NCI-H1105 treated with DMSO at 0.1 percent for 48 hours (cell line): ENCODE data around the gene MAN1C1.

Source experiments
- DNase-seq: peaks from one replicate; lab custom pipeline; 2025; lab: John Stamatoyannopoulos, UW

Gene MAN1C1

DNA sequence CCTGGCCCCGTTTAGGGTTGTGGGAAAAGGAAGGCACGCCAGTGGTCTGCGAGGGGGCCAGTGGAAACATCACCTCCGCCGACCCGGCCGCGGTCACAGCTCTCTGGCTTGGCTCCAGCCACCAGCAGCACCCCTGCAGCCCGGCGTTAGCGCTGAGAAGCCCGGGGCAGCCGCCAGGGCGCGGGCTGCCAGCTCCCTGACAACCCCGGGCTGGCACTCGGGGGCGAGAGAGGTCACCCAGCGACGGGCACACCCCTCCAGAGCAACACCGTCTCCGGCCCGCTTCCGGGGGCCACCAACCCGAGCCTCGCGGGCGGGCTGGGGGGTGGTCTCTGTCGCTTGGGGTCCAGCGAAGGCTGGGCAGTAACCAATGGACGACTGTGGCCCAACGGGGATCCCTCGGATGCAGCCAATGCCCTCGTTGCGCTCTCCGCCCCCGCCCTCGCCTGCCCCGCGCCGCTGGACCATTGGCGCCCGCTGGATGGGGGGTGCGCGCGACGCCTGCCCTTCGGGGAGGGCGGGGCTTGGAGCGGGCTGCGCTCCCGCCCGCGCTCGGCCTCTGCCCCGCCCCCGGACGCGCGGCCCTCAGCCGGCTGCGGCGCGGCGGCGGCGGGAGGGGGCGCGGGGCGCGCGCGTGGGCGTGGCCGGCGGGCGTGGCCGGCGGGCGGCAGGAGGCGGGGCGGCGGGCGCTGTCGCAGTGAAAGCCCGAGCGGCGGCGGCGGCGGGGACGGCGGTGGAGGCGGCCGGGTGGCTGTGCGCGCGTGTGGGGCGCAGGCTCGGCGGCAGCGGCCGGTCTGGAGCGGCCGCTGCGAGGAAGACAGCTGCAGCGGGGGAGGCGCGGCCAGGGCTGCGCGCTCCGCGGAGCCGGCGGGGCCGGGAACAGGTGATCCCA, at the start of gene MAN1C1:
MAN1C1 (plus strand) TSS at position 697 of the 892 bp plus-strand sequence. CDS start 1,007 bp downstream, outside the sequence.
- DNase-seq = peak; percentile 91

GRCh38 chr1:25567710-25568089, 48.9 kb upstream of the MAN1C1 start:
- DNase-seq = no peak

DNA sequence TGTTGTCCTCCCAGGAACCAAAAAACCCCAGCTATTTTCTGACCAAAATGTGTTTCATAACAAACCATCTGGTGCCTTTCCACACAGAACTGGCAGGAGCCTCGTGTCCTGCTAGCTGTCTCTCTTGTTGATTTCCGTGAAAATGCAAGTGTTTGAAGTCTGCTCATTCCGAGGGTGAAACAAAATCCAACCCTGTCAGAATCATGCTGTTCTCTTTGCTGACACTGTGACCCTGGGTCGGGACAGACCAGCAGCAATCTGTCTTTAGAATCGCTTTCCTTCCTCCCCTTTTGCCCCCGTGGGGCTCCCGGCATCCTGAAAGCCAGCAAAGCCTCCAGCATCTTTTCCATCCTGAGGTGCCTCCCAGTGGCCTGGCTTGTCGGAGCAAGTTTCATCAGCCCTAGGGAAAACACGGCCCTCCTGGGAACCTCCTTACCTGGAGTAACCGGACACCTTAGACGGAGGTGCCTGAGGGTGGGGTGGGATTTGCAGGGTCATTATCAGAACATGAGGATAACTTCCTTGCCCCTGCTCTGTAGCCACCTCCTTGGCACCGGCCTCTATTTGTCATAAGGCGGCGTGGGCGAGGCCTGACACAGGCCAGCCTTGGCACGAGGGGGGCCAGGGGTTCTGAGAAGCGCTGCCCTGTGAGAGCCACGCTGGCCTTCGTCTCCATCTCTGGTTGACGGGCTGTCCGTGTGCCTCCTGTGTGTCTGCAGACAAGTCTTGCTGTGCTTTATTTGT, 48.3 kb upstream of the MAN1C1 start:
- no peak for DNase-seq

GRCh38 chr1:25568834-25569596, 47.6 kb upstream of the MAN1C1 start:
- no peak for DNase-seq

- no peak for DNase-seq
Measured at GRCh38 chr1:25569597-25570396, 46.8 kb upstream of the MAN1C1 start.

- DNase-seq = no peak
Measured at GRCh38 chr1:25570798-25571521, 45.6 kb upstream of the MAN1C1 start.

DNA sequence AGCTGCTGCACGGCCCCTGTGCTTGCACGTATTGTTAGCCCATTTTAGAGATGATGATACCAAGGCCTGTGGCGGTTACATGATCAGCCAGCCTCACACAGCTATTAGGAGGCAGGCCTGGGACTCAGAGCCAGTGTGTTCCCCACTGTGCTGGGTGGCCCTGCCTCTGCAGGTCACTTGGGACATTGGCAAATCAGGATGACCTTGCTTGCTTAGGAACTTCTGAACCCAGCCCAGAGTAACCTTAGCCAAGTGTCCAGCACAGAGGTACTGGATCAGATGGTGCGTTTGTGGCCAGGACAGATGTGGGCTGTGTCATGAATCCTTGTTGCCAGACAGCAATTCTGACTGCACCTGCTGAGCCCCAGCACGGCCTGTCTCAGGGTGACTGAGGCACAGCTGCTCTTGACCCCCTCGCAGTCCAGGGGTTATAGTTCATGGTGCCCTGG, 45.0 kb upstream of the MAN1C1 start:
- no peak for DNase-seq

DNA sequence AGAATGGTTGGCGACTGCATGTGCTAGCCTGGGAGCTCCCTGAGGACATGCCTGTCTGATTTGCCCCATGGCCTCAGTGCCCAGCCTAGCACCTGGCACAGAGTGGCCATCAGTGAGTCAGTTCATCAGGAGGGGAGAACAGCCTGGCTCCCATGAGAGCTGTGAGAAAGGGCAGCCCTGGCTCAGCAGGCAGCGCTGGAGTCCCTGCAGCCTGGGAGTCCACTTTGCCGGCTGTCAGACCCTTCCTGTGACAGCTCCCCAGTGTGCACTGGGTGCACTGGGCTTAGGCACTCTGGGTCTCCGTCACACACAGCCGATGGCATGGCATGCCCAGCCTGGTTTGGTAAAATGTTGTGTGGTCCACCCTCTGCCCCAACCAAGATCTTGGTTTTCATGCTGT, 44.5 kb upstream of the MAN1C1 start:
- no peak for DNase-seq

- peak; percentile 7 for DNase-seq
Measured at GRCh38 chr1:25572708-25573590, 43.6 kb upstream of the MAN1C1 start.

- no peak for DNase-seq
Measured at GRCh38 chr1:25573591-25573930, 43.0 kb upstream of the MAN1C1 start.

DNA sequence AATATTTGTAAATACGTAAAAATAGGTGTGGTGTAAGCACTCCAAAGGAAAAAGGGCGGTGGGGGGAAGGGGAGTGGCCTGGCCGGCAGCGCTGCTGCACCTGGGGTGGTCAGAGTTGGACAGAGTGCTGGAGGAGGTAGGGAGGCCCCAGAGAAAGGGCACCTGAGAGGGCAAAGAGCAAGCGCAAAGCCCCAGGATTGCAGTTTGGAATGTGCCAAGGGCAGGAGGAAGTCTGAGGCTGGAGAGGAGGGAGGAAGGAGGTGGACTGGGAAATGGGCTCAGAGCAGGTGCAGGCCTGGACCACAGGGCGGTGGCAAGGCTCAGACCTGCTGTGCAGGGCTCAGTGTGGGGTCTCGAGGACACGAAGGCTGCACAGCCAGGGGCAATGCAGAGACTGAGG, 42.6 kb upstream of the MAN1C1 start:
- no peak for DNase-seq

GRCh38 chr1:25575191-25575590, 41.4 kb upstream of the MAN1C1 start:
- no peak for DNase-seq

DNA sequence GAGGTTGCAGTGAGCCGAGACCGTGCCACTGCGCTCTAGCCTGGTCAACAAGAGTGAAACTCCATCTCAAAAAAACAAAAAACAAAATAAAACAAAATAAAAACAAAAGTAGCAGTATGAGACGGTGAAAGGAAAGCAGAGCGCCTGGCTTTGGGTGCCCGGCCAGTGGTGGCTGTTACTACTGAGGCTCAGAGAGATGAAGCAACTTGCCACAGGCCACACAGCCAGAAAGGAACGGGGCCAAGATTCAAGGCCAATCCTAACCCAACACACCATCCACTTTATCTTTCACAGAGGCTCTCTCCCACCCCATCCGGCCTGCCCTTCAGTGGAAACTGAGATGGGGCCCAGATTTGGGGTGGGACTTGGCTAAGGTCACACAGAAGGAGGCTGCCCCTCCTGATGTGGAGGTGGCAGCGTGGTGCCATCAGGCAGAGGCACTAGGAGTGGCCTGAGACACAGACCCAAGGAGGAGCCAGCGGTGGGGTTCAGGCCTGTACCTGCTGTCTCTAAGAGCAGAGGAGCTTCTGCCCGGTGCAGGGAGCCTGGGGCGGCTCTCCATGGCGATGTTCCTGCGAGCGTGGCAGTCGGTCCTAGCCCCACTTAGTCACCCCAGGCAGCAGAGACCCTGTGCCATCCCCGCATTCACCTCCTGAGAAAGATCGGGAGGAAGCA, 40.0 kb upstream of the MAN1C1 start:
- DNase-seq = no peak

DNA sequence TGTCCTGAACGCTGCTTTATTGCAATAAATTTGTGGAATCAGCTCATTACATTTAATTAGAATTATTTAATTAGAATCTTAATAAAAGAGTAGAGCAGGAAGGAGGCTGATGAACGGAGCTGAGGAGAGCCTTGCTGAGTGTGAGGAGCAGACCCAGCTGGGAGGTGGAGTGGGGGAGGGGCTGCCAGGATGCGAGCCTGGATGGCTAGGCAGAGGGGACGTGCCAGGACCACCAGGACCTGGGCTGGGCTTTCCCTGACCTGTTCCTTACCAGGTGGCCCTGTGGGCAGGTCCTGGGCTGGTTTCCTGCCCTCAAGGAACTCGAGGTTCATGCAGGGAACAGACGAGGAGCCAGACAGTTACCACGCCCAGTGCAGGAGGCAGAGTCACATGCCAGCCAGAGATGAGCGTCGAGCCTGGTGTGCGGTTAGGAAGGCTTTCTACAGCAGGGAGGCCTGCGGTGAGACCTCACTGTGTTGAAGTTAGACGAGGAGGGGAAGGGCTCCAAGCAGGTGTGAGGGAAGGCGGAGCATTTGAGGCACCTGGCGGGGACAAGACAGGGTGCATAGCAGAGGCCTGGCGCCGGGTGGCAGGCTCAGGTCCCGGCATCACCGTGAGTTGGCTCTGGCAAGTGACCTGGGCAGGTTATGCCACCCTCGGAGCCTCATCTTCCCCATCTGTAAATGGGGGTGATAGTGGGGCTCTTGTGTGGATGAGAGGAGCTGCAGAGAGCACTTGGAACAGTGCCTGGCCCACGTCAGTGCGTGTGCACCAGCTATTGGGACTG, 39.3 kb upstream of the MAN1C1 start:
- no peak for DNase-seq

GRCh38 chr1:25579292-25580252, 37.0 kb upstream of the MAN1C1 start:
- DNase-seq = no peak

GRCh38 chr1:25580927-25581326, 35.7 kb upstream of the MAN1C1 start:
- no peak for DNase-seq

GRCh38 chr1:25581764-25582163, 34.8 kb upstream of the MAN1C1 start:
- no peak for DNase-seq
